Activated CD8-positive, alpha-beta memory T cell treated with anti-CD3 and anti-CD28 coated beads for 1 hour (primary cell): ENCODE measurements around the gene FTCDNL1.

Experiments
- DNase-seq, 2 donors: peaks; one replicate each; pipeline ENCODE4 v3.0.0-alpha.2; 2020; ENCODE audit warnings: low read depth in 1 of 2; ENCODE audit errors: extremely low read depth in 1 of 2

Gene FTCDNL1

DNA sequence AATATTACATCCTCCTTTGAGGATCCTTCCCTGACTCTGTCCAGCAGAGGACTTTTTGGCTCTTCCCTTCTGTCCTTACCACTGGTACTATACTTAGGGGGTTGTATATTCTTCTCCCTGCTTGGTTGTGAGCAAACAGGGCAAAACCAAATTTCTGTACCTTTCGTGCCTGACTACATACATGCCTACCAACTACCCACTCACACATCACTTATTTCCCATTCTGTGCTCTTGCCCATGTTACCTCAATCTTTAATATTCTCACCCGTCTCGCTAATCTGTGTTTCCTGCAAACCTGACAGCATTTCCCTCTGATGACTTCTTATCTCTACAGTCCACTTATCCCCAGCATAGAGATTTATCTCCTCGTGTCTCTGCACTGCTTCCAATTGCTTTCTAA, 58.6 kb downstream of the FTCDNL1 start:
- no peak for DNase-seq

- DNase-seq = no peak
Measured at GRCh38 chr2:199791326-199791725, 59.7 kb downstream of the FTCDNL1 start.

GRCh38 chr2:199784512-199784911, 66.5 kb downstream of the FTCDNL1 start:
- DNase-seq = no peak

GRCh38 chr2:199779589-199779988, 71.4 kb downstream of the FTCDNL1 start:
- DNase-seq = no peak

DNA sequence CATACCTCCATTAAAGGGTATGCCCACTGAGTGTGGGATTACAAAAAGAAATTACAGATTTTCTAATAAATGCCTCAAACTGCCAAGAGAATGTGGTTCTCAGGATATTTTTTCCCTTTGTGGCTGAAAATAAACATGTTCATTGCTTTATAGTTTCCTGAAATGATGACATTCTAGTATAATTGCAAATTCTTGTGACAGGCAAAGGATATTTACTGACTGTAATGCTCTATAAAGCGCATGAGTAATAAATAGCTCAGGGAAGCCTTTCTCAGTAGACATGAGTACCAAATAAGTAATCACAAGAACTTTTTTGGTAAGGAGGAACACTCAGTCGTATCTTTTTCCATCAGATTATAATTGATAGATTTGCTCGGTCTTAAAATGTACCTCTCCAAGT, 72.3 kb downstream of the FTCDNL1 start:
- no peak for DNase-seq

- no peak for DNase-seq
Measured at GRCh38 chr2:199777916-199778315, 73.1 kb downstream of the FTCDNL1 start.

GRCh38 chr2:199777315-199777714, 73.7 kb downstream of the FTCDNL1 start:
- DNase-seq = no peak

DNA sequence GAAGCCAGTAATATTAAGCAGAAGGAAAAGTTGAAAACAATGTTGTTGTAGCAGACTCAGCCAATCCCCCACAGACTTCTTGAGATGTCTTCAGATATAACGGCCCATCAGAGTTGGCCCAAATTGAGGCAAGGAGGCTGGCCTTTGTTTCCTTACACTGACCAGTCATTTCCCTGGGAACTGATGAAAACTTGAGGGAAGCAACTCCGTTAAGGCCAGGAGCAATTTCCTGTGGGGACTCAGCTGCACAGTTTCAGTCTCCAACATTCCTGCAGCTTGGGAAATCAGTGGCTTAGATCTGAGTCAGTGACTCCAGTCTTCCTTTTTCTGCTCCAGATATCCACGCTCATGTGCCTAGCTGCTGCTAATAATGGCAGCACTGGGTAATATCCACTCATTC, 75.7 kb downstream of the FTCDNL1 start:
- DNase-seq = no peak

GRCh38 chr2:199772035-199772976, 78.7 kb downstream of the FTCDNL1 start:
- no peak for DNase-seq

- DNase-seq = no peak
Measured at GRCh38 chr2:199770716-199771115, 80.3 kb downstream of the FTCDNL1 start.

GRCh38 chr2:199765646-199766045, 85.3 kb downstream of the FTCDNL1 start:
- no peak for DNase-seq

DNA sequence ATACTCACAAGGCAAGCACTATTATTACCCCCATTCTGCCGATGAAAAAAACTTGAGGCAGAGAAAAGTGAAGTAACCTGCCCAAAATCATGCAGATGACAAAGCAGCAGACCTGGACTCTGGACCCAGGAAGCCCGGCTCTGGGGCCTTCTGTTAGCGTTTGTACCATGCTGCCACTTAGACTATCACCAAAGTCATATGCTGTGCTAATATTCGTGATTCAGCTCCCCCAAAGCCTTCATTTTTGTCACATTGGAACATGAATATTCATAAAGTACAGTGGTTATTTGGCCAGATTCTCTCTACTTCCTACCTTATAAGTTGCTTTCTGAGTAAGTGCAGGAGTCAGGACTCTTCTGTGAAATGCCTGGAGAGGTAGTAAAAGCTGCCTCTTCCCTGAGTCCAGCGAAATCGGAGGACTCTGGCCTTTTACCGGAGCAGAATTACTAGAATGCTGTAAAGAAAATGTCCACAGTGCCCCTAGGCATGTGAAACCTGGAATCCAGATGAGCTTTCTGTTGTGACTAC, 86.7 kb downstream of the FTCDNL1 start:
- no peak for DNase-seq

DNA sequence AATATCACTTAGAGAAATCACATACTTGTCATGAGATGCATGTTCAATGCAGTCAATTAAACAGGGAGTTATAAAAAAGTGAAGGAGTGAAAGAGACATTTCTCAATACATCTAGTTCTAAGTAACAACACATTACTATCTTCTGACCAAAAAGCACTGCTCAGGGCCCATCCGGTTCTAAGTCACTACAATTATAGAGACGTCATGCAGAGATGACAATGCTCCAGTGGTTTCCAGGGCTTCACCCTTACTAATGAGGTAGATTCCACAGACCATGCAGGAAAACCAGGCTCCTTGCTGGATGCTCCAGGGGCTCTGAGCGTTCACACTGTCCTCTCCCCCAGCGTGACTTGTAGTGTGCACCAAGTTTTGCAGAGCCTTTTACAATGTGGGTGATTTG, 88.0 kb downstream of the FTCDNL1 start:
- no peak for DNase-seq

DNA sequence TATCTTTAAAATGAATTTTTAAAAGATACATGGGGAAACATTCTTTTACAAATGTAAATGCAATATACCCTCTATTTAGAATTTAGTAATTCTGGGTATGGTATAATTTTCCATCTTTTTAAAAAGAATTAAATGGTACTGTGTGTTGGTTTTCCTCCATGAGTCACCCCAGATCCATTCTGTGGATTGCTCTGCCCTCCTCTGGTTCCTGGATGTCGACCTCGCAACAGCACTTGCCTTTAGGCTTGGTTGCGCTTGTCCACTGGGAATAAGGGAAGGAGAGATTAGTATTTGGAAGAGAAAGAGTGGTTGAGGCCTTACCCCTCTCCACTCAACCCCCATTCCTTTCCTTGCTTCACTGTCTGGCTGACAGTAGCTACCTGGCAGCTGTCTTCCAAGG, 90.4 kb downstream of the FTCDNL1 start:
- no peak for DNase-seq

- no peak for DNase-seq
Measured at GRCh38 chr2:199757233-199757870, 93.6 kb downstream of the FTCDNL1 start.

GRCh38 chr2:199756743-199757142, 94.2 kb downstream of the FTCDNL1 start:
- DNase-seq = no peak

DNA sequence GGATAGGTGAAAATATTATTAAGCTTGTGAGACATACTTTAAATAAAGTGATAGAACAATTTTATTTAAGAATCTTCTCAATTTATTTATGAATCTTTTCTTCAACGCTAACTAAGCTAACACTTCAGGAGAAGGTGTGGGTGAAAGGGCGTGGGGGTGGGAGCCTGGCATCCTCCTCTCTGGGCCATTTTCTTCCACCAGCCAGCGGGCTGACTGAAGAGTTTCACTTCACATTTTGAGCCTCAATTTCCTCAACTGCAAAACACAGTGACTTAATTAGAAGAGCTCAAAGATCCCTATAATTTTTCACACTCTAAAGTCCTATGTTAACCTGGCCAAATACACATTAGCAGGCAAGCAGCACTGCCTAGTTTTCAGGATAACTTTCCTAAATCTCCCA, 94.8 kb downstream of the FTCDNL1 start:
- no peak for DNase-seq

- no peak for DNase-seq
Measured at GRCh38 chr2:199754766-199755165, 96.2 kb downstream of the FTCDNL1 start.

GRCh38 chr2:199751492-199752120, 99.4 kb downstream of the FTCDNL1 start:
- DNase-seq = no peak

DNA sequence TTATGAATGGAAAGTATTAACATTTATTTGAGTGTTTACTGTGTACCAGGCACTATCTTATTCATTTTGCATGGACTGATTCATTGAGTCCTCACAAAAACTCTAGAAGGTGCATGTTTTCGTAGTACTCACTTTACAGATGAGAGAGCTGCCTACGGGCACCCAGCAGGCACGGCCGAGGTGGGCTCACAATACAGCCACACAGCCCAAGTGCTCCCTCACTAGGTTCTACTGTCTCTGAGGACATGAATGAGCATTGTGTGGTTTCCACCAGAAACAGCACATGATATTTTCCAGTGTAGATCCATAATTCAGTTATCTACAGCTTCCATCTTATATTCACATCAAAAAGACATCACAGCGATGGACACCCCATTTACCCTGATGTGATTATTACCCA, 101.4 kb downstream of the FTCDNL1 start:
- DNase-seq = no peak

DNA sequence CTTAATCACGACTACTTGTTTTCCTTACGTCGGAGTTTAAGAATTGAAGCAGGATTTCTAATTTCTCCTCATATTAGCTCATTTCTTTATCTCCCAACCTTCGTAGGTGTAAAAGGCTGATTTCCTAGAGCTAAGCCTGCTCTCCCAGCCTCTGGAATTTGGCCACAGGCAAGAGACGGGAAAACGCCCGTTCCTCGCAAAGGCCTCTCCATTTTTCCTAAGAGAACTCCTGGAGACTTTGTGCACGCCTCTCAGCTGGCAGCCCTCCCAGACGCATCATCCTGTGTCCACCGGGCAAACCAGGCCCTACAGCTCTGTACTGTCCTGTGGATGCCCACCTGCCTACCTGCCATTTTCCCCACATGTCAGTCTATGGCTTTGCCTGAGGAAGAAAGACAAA, 106.3 kb downstream of the FTCDNL1 start:
- no peak for DNase-seq

GRCh38 chr2:199744260-199744659, 106.7 kb downstream of the FTCDNL1 start:
- no peak for DNase-seq
